Measurements from ENCODE around the gene MFN1. TPM values are rescaled to one million over a fixed set of nuclear protein-coding genes. Genes with fewer than 3 reads are reported as not detected.

Gene MFN1
- total RNA-seq, 1 experiment from 2014 or later, result 50.1 TPM

DNA sequence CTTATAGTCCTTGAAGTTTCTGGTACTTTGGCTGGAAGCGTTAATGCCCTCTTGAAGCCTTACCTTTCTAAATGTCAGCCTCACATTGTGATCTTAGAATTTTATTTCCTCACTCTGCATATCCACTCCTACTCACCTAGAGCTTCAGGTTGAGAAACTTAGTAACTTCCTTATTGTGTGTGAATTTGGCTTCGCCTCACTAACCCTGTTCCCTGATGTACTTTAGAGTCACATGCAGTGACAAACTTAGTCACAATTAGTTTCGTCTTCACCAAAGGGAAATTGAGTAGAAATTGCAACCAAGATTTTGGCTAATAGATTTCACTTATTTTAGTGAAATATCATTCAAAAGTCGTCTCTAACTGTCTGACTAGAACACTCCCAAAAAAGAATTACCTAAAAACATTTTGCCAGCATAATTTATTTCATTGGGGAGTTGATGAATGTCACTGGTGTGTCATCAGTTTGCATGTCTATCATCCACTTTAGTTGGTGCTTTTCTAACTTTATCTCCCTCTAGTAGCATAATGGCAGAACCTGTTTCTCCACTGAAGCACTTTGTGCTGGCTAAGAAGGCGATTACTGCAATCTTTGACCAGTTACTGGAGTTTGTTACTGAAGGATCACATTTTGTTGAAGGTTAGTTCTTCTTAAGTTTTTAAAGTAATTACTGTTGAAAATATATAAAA is 960 bp downstream of the MFN1 start:
- DNase-seq (ENCODE audit: unreplicated experiment), result peak; percentile 6
- Mint-ChIP-seq H3K36me3 (ENCODE audit: insufficient read depth, unreplicated experiment) (peaks cover 67% of the 10 kb centered on the region), H3K9me3 (ENCODE audit: unreplicated experiment) (no peaks in the 10 kb centered on the region), H3K27ac (ENCODE audit: low read depth, unreplicated experiment) (peak overlapping the region; percentile 96), H3K4me1 (ENCODE audit: insufficient read depth, unreplicated experiment) (peaks cover under 1% of the 10 kb centered on the region), H3K4me3 (ENCODE audit: unreplicated experiment) (peak overlapping the region; percentile 99), H3K27me3 (ENCODE audit: insufficient read depth, unreplicated experiment) (no peaks in the 10 kb centered on the region)
- CTCF ChIA-PET, result interaction anchor here (0.6 kb wide), 1 partner anchor 99 kb away, joined by 3 read pairs; no protein-coding TSS in a partner anchor
- POLR2A ChIA-PET, result interaction anchor here (0.6 to 3.1 kb wide), 13 partner anchors 17 to 1010 kb away, joined by 3 to 30 read pairs (median 4); partner anchors contain the start of genes ACTL6A, MRPL47, NDUFB5 and ZNF639
- intact Hi-C loops (cut with micrococcal nuclease), result no loop called here
- TF ChIP-seq, protein P1, sequence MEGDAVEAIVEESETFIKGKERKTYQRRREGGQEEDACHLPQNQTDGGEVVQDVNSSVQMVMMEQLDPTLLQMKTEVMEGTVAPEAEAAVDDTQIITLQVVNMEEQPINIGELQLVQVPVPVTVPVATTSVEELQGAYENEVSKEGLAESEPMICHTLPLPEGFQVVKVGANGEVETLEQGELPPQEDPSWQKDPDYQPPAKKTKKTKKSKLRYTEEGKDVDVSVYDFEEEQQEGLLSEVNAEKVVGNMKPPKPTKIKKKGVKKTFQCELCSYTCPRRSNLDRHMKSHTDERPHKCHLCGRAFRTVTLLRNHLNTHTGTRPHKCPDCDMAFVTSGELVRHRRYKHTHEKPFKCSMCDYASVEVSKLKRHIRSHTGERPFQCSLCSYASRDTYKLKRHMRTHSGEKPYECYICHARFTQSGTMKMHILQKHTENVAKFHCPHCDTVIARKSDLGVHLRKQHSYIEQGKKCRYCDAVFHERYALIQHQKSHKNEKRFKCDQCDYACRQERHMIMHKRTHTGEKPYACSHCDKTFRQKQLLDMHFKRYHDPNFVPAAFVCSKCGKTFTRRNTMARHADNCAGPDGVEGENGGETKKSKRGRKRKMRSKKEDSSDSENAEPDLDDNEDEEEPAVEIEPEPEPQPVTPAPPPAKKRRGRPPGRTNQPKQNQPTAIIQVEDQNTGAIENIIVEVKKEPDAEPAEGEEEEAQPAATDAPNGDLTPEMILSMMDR (IDR thresholded peaks at IDR 0.05; ENCODE audit: unreplicated experiment), result no peak
- BruUV-seq (replicated peaks), result TSS peak; percentile 66

DNA sequence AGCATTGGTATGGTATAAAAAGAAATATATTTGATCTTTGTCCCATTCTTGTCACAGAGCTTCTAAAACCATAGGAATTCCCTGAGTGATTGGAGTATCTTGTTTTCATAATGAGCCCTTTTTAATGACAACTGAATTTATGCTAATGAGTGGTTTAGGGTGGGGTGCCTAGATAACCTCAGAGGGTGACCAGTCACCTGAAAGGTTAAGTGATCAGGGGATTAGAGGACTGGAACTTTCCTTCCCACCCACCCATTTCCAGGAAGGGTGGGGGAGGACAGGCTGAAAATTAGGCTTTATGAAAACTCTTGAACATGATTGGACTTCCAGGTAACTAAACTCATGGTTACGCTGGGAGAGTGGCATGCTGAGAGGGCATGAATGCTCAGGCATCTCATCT is 8.5 kb downstream of the MFN1 start:
- no peaks in the 10 kb centered on the region for H3K27me3 Mint-ChIP-seq (ENCODE audit: insufficient read depth, unreplicated experiment)
- intact Hi-C loops (cut with micrococcal nuclease), result no loop called here
- no peak for DNase-seq (ENCODE audit: unreplicated experiment)
- ChIA-PET CTCF (no interaction called here), POLR2A (interaction anchor here (0.9 kb wide), 1 partner anchor 31 kb away, joined by 3 read pairs; no protein-coding TSS in a partner anchor)
- no peak overlapping the region for H3K27ac Mint-ChIP-seq (ENCODE audit: low read depth, unreplicated experiment)
- H3K36me3 Mint-ChIP-seq (ENCODE audit: insufficient read depth, unreplicated experiment), result peaks cover 74% of the 10 kb centered on the region
- BruUV-seq (replicated peaks), result no TSS peak
- no peaks in the 10 kb centered on the region for H3K9me3 Mint-ChIP-seq (ENCODE audit: unreplicated experiment)
- no peak overlapping the region for H3K4me3 Mint-ChIP-seq (ENCODE audit: unreplicated experiment)
- TF ChIP-seq, protein P1 (IDR thresholded peaks at IDR 0.05; ENCODE audit: unreplicated experiment), result no peak
- H3K4me1 Mint-ChIP-seq (ENCODE audit: insufficient read depth, unreplicated experiment), result peaks cover 9% of the 10 kb centered on the region

DNA sequence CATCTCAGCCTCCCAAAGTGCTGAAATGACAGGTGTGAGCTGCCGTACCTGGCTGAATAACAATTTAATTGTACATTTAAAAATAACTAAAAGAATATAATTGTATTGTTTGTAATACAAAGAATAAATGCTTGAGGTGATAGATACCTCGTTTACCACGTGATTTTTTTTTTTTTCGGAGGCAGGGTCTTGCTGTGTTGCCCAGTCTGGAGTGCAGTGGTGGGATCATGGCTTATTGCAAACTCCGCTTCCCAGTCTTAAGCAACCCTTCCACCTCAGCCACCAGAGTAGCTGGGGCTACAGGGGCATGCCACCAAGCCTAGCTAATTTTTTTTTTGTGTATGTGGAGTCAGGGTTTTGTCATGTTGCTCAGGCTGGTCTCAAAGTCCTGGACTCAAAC is 15.8 kb downstream of the MFN1 start:
- ChIA-PET CTCF (no interaction called here), POLR2A (interaction anchor here (1.0 to 1.9 kb wide), 3 partner anchors 10 to 86 kb away, joined by 3 to 4 read pairs (median 4); no protein-coding TSS in a partner anchor)
- no peak for DNase-seq (ENCODE audit: unreplicated experiment)
- TF ChIP-seq, protein P1 (IDR thresholded peaks at IDR 0.05; ENCODE audit: unreplicated experiment), result no peak
- Mint-ChIP-seq H3K4me3 (ENCODE audit: unreplicated experiment) (no peak overlapping the region), H3K27ac (ENCODE audit: low read depth, unreplicated experiment) (no peak overlapping the region), H3K27me3 (ENCODE audit: insufficient read depth, unreplicated experiment) (no peaks in the 10 kb centered on the region), H3K36me3 (ENCODE audit: insufficient read depth, unreplicated experiment) (peaks cover 62% of the 10 kb centered on the region), H3K9me3 (ENCODE audit: unreplicated experiment) (no peaks in the 10 kb centered on the region), H3K4me1 (ENCODE audit: insufficient read depth, unreplicated experiment) (no peaks in the 10 kb centered on the region)
- intact Hi-C loops (cut with micrococcal nuclease), result no loop called here
- BruUV-seq (replicated peaks), result no TSS peak

DNA sequence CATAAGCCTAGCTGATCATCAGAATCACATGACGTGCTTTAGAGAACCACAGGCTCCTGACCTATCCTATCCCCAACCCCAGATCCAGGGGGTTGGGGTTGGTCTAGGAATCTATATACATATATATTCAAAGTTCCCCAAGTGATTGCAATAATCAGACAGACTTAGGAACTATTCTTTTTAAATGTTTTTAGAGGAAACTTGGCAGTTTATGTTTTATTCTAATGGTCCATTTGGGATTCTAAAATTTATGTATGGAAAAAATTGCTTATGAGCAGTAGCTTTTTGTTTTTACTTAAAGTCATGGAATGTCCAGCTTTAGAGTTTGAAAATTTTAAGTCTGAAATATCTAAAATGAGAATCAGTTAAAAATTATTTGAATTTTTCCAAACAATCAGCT is 22.1 kb downstream of the MFN1 start:
- Mint-ChIP-seq H3K4me3 (ENCODE audit: unreplicated experiment) (no peak overlapping the region), H3K27ac (ENCODE audit: low read depth, unreplicated experiment) (no peak overlapping the region), H3K4me1 (ENCODE audit: insufficient read depth, unreplicated experiment) (no peaks in the 10 kb centered on the region), H3K27me3 (ENCODE audit: insufficient read depth, unreplicated experiment) (no peaks in the 10 kb centered on the region), H3K9me3 (ENCODE audit: unreplicated experiment) (no peaks in the 10 kb centered on the region), H3K36me3 (ENCODE audit: insufficient read depth, unreplicated experiment) (peaks cover 34% of the 10 kb centered on the region)
- ChIA-PET CTCF (no interaction called here), POLR2A (interaction anchor here (1.0 to 1.1 kb wide), 2 partner anchors 22 to 39 kb away, joined by 3 read pairs; partner anchors contain the start of gene MFN1)
- TF ChIP-seq, protein P1 (IDR thresholded peaks at IDR 0.05; ENCODE audit: unreplicated experiment), result no peak
- no peak for DNase-seq (ENCODE audit: unreplicated experiment)
- intact Hi-C loops (cut with micrococcal nuclease), result no loop called here
- no TSS peak for BruUV-seq (replicated peaks)
